OCI-LY7 (cell line): ENCODE measurements around the gene PPP1R7. TPM values are rescaled to one million over a fixed set of nuclear protein-coding genes. Genes with fewer than 3 reads are reported as not detected.

Experiments
- BruUV-seq: library from RNA; stranded (reverse); fragments of 400-500 nt; replicated peaks from 2 replicates; lab custom pipeline; 2021; lab: Mats Ljungman, UMichigan
- CTCF ChIA-PET: fragments of 300-600 bp; sonication (Branson Sonifier 250); formaldehyde crosslinking; loops from one replicate; lab custom pipeline; 2022; ENCODE audit warnings: antibody characterized with exemption; ENCODE audit not compliant: unreplicated experiment; lab: Charles Lee
- POLR2A ChIA-PET: fragments of 300-600 bp; sonication (Branson Sonifier 250); formaldehyde crosslinking; loops from one replicate; lab custom pipeline; 2022; ENCODE audit warnings: antibody characterized with exemption; lab: Charles Lee
- DNase-seq: peaks from one replicate; pipeline ENCODE4 v3.0.0-alpha.2; 2015; ENCODE audit warnings: low spot score
- H2AFZ ChIP-seq: fragments of 200-600 bp; sonication (generic), shearing (Covaris generic); 2 replicates; pipeline ENCODE4 v1.6.1; 2014; ENCODE audit warnings: mild to moderate bottlenecking, antibody characterized with exemption, low read length, moderate library complexity
- H3K27ac ChIP-seq: fragments of 200-600 bp; sonication (generic); 2 replicates; pipeline ENCODE4 v1.5.1; 2014; ENCODE audit warnings: mixed run types, low read depth, mild to moderate bottlenecking, moderate library complexity, low read length, inconsistent platforms; ENCODE audit not compliant: poor library complexity, severe bottlenecking
- H3K36me3 ChIP-seq: fragments of 200-600 bp; sonication (generic); 2 replicates; pipeline ENCODE4 v1.6.1; 2014; ENCODE audit warnings: mild to moderate bottlenecking, antibody characterized with exemption, low read length, moderate library complexity, mixed read lengths; ENCODE audit not compliant: insufficient read depth
- H3K4me1 ChIP-seq: fragments of 200-600 bp; sonication (generic); 2 replicates; pipeline ENCODE4 v1.5.1; 2014; ENCODE audit warnings: mild to moderate bottlenecking, low read length; ENCODE audit not compliant: insufficient read depth, poor library complexity, severe bottlenecking
- H3K4me2 ChIP-seq: fragments of 200-600 bp; sonication (generic); 2 replicates; pipeline ENCODE4 v1.6.1; 2014; ENCODE audit warnings: mild to moderate bottlenecking, low read length
- H3K4me3 ChIP-seq: fragments of 200-600 bp; sonication (generic); 2 replicates; pipeline ENCODE4 v1.5.1; 2014; ENCODE audit warnings: mild to moderate bottlenecking, low read depth, low read length; ENCODE audit not compliant: poor library complexity, severe bottlenecking
- H3K79me2 ChIP-seq: fragments of 200-600 bp; sonication (generic); 2 replicates; pipeline ENCODE4 v1.6.1; 2016; ENCODE audit warnings: low read depth, mild to moderate bottlenecking, low read length, moderate library complexity, mixed read lengths; ENCODE audit not compliant: insufficient read depth
- H3K9me2 ChIP-seq: fragments of 200-600 bp; sonication (generic); 2 replicates; pipeline ENCODE4 v1.6.1; 2016; ENCODE audit warnings: mild to moderate bottlenecking, low read length, mixed read lengths; ENCODE audit not compliant: insufficient read depth
- H3K9me3 ChIP-seq: fragments of 200-600 bp; sonication (generic); 2 replicates; pipeline ENCODE4 v1.6.1; 2014; ENCODE audit warnings: mild to moderate bottlenecking, mixed run types, low read length, mixed read lengths
- H4K20me1 ChIP-seq: fragments of 200-600 bp; sonication (generic); 2 replicates; pipeline ENCODE4 v1.6.1; 2014; ENCODE audit warnings: mild to moderate bottlenecking, antibody characterized with exemption, low read length, moderate library complexity, mixed read lengths; ENCODE audit not compliant: insufficient read depth
- CTCF ChIP-seq: fragments of 200-600 bp; sonication (generic); conservative IDR thresholded peaks from 2 replicates; pipeline ENCODE4 v1.5.1; 2014; ENCODE audit warnings: mild to moderate bottlenecking, antibody characterized with exemption, low read length, moderate library complexity, mixed read lengths
- EZH2phosphoT487 ChIP-seq: fragments of 200-600 bp; sonication (generic); IDR thresholded peaks from 2 replicates; pipeline ENCODE4 v1.6.1; 2018; ENCODE audit warnings: low read depth, borderline replicate concordance, mild to moderate bottlenecking, mixed run types, antibody characterized with exemption, low read length, moderate library complexity, mixed read lengths
- intact Hi-C: fragments of 100-400 bp; cut with micrococcal nuclease; formaldehyde crosslinking; loops from one replicate; pipeline ENCODE4 v1.10.0; 2022; ENCODE audit not compliant: unreplicated experiment
- small RNA-seq: library from RNA; depleted of rRNA; stranded (forward); fragments of <200 nt; gene quantifications from one replicate; pipeline ENCODE3, GENCODE V24; 2014
- total RNA-seq, 2 experiments: library from RNA; depleted of rRNA in 1 of 2; stranded (reverse); fragments of >200 nt in 1 of 2; shearing (Covaris generic) in 1 of 2; gene quantifications; 2 replicates each; pipeline ENCODE4 v1.2.3, GENCODE V29; 2014 to 2022

PPP1R7 gene
- total RNA-seq, 2 experiments from 2014 or later = 46.0 to 82.0 TPM

GRCh38 chr2:241230435-241230834 is 80.2 kb downstream of the PPP1R7 start:
- TF ChIP-seq CTCF = no peak
- TF ChIP-seq EZH2phosphoT487 = no peak
- intact Hi-C loops = no loop called here
- no peak for DNase-seq
- Histone ChIP-seq H3K4me3 (no peak overlapping the region), H3K36me3 (peaks cover 71% of the 10 kb centered on the region), H3K4me1 (no peaks in the 10 kb centered on the region), H3K27ac (no peak overlapping the region), H2AFZ (no peak overlapping the region), H3K9me3 (no peaks in the 10 kb centered on the region), H3K9me2 (no peaks in the 10 kb centered on the region), H3K79me2 (no peaks in the 10 kb centered on the region), H3K4me2 (no peak overlapping the region), H4K20me1 (no peaks in the 10 kb centered on the region)
- ChIA-PET POLR2A (no interaction called here), CTCF (no interaction called here)
- no TSS peak for BruUV-seq

- no peak for DNase-seq
- no TSS peak for BruUV-seq
- no peaks in the 10 kb centered on the region for H4K20me1 ChIP-seq
- intact Hi-C loops = no loop called here
- no peaks in the 10 kb centered on the region for H3K79me2 ChIP-seq
- H3K4me1 ChIP-seq = no peaks in the 10 kb centered on the region
- peaks cover 83% of the 10 kb centered on the region for H3K36me3 ChIP-seq
- CTCF ChIA-PET = no interaction called here
- no peak for TF ChIP-seq EZH2phosphoT487
- TF ChIP-seq CTCF = no peak
- no peak overlapping the region for H3K4me2 ChIP-seq
- no peak overlapping the region for H3K27ac ChIP-seq
- H2AFZ ChIP-seq = no peak overlapping the region
- POLR2A ChIA-PET = no interaction called here
- H3K9me2 ChIP-seq = no peaks in the 10 kb centered on the region
- no peak overlapping the region for H3K4me3 ChIP-seq
- H3K9me3 ChIP-seq = no peaks in the 10 kb centered on the region
Measured at GRCh38 chr2:241232736-241233575, 82.7 kb downstream of the PPP1R7 start.

Small RNA genes within 50 kb of the gene (small RNA-seq; reads per million reads assigned to genes)
- gene AC005237.2 = not detected

Other genes with a start within 250 kb of the PPP1R7 start
- gene CROCC2, start 244.1 kb upstream of the PPP1R7 start, total RNA-seq (2014; rRNA removed; shearing (Covaris generic)) = not detected in 2 replicates
- not detected in 2 replicates for gene CROCC2, start 244.1 kb upstream of the PPP1R7 start, total RNA-seq (2022)
- gene SNED1, start 151.8 kb upstream of the PPP1R7 start, total RNA-seq (2014; rRNA removed; shearing (Covaris generic)) = 2.8 and 3.5 TPM in 2 replicates
- gene SNED1, start 151.8 kb upstream of the PPP1R7 start, total RNA-seq (2022) = 13.6 and 15.3 TPM in 2 replicates
- gene MTERF4, start 48.2 kb upstream of the PPP1R7 start, total RNA-seq (2014; rRNA removed; shearing (Covaris generic)) = 57.7 and 58.9 TPM in 2 replicates
- gene MTERF4, start 48.2 kb upstream of the PPP1R7 start, total RNA-seq (2022) = 48.2 and 52.8 TPM in 2 replicates
- 26.8 and 72.9 TPM in 2 replicates for gene PASK, start 995 bp upstream of the PPP1R7 start, total RNA-seq (2014; rRNA removed; shearing (Covaris generic))
- gene PASK, start 995 bp upstream of the PPP1R7 start, total RNA-seq (2022) = 73.5 and 84.3 TPM in 2 replicates
- 0.16 TPM in 1 of 2 replicates, not detected in the other for gene ANO7, start 38.2 kb downstream of the PPP1R7 start, total RNA-seq (2014; rRNA removed; shearing (Covaris generic))
- gene ANO7, start 38.2 kb downstream of the PPP1R7 start, total RNA-seq (2022) = 0.46 TPM in 1 of 2 replicates, not detected in the other
- gene HDLBP, start 165.2 kb downstream of the PPP1R7 start, total RNA-seq (2014; rRNA removed; shearing (Covaris generic)) = 155 and 176 TPM in 2 replicates
- gene HDLBP, start 165.2 kb downstream of the PPP1R7 start, total RNA-seq (2022) = 148 and 170 TPM in 2 replicates
- gene SEPTIN2, start 165.5 kb downstream of the PPP1R7 start, total RNA-seq (2014; rRNA removed; shearing (Covaris generic)) = 198 and 222 TPM in 2 replicates
- gene SEPTIN2, start 165.5 kb downstream of the PPP1R7 start, total RNA-seq (2022) = 275 and 301 TPM in 2 replicates
- gene FARP2, start 205.8 kb downstream of the PPP1R7 start, total RNA-seq (2014; rRNA removed; shearing (Covaris generic)) = 23.2 and 33.6 TPM in 2 replicates
- 47.9 and 52.7 TPM in 2 replicates for gene FARP2, start 205.8 kb downstream of the PPP1R7 start, total RNA-seq (2022)